IPS-20b (cell line): ENCODE data around the gene GRIP1.

Source experiments
- H3K27ac ChIP-seq: one replicate; pipeline ENCODE4 v1.5.1; 2013; ENCODE audit warnings: low read length
- H3K27me3 ChIP-seq: 2 replicates; pipeline ENCODE4 v1.6.1; 2013; ENCODE audit warnings: mild to moderate bottlenecking, low read length, inconsistent platforms; ENCODE audit not compliant: insufficient read depth
- H3K36me3 ChIP-seq: 2 replicates; pipeline ENCODE4 v1.6.1; 2013; ENCODE audit warnings: low read depth, mild to moderate bottlenecking, inconsistent platforms, low read length, moderate library complexity; ENCODE audit not compliant: insufficient read depth
- H3K4me1 ChIP-seq: 2 replicates; pipeline ENCODE4 v1.6.1; 2013; ENCODE audit warnings: mild to moderate bottlenecking, control low read depth, inconsistent platforms, low read length, moderate library complexity; ENCODE audit not compliant: insufficient read depth
- H3K4me3 ChIP-seq: 2 replicates; pipeline ENCODE4 v1.5.1; 2013; ENCODE audit warnings: mild to moderate bottlenecking, low read length, inconsistent platforms
- H3K9ac ChIP-seq: 2 replicates; pipeline ENCODE4 v1.6.1; 2013; ENCODE audit warnings: low read depth, mild to moderate bottlenecking, inconsistent platforms, low read length, moderate library complexity
- H3K9me3 ChIP-seq: 2 replicates; pipeline ENCODE4 v1.6.1; 2013; ENCODE audit warnings: mild to moderate bottlenecking, low read depth, low read length, inconsistent platforms; ENCODE audit not compliant: insufficient read depth

The GRIP1 gene

DNA sequence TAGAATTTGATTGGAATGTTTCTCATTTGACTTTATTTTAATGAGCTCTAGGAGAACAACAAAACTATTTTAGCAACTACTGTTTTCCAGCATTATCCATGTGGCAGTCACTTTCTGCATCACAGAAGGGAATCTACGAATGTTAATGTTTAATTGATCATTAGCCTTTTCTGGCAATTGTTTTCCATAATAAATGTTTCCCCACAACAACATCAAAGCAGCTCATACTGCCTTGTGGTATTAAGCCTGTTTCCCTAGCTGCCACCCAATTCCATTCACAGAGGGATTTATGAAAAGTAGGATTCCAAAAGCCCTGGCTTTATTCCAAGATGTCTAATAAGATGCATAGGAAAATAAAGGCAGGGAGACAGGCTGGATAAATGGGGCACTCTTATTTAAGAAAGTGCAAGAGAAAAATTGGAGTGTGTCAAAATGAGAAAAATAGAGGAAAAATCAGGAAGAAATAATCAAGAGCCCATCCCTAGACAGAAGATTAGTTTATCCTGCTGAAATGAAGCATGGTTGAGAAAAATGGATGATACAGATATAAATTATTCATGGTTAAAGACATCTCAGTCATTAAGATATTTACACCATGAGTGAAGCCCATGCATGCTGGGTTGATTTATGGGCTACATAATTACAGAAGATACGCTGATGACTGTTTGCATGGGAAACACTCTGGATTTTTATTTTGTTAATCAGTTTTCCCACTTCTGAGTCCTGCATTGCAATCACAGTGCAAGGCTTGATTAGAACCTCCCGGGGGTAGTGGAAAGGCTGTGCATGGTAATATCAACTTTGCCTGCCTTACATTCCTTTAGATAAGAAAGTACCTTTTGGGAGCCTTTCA is 196.3 kb downstream of the GRIP1 start:
- H3K27me3 ChIP-seq: no peaks in the 10 kb centered on the region
- H3K9me3 ChIP-seq: no peaks in the 10 kb centered on the region
- no peaks in the 10 kb centered on the region; the same call in 1 of the 2 replicates for H3K4me1 ChIP-seq
- H3K9ac ChIP-seq: no peak overlapping the region
- H3K36me3 ChIP-seq: no peaks in the 10 kb centered on the region
- no peak overlapping the region for H3K4me3 ChIP-seq
- H3K27ac ChIP-seq: no peak overlapping the region

GRCh38 chr12:66467932-66468331 is 210.9 kb downstream of the GRIP1 start:
- Histone ChIP-seq H3K27me3 (no peaks in the 10 kb centered on the region), H3K27ac (no peak overlapping the region), H3K9me3 (no peaks in the 10 kb centered on the region), H3K4me3 (no peak overlapping the region), H3K36me3 (no peaks in the 10 kb centered on the region), H3K4me1 (no peaks in the 10 kb centered on the region), H3K9ac (no peak overlapping the region)

DNA sequence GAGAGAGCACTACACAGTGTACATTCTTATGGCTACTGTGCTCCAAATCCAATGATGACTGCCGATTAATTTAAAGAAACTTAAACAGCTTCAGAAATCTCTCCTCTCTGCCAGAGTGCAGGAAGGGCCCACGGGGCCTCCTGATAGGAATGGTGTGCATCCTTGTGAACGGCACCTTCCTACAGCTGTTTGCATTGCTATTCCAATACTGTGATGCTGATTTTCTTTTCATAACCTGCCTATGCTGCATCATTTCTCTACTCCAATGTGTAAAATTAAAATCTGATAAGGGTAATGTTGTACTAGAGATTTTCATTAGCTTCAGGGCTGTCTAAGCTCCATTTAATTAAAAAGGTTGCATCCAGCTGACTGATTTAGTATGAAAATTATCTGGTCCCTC is 217.5 kb downstream of the GRIP1 start:
- Histone ChIP-seq H3K27me3 (no peaks in the 10 kb centered on the region), H3K36me3 (no peaks in the 10 kb centered on the region), H3K9me3 (no peaks in the 10 kb centered on the region), H3K4me1 (no peaks in the 10 kb centered on the region), H3K27ac (no peak overlapping the region), H3K9ac (no peak overlapping the region), H3K4me3 (no peak overlapping the region)

DNA sequence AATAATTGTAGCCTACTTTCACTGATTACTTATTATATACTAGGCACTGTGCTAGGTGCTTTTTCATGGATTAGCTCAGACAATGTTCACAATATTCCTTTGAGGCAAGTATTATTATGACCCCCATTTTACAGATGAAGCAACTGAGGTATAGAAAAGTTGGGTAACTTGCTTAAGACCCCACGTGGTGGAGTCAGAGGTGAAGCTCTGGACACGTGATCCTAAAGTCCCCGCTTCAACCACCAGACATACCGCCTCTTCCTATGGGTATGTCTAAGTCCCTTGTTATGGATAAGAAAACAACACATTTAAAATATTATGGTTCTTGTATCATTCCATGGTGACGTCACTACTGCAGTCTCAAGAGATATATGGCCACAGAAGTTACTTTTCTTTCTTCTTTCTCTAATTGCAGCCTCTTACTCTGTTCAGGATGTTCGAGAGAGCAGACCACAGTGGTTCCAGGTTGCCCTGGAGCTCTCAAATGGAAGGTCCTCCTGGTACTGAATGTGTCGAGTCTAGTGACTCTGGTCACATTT is 218.9 kb downstream of the GRIP1 start:
- Histone ChIP-seq H3K9me3 (no peaks in the 10 kb centered on the region), H3K36me3 (no peaks in the 10 kb centered on the region), H3K9ac (no peak overlapping the region), H3K27me3 (no peaks in the 10 kb centered on the region), H3K27ac (no peak overlapping the region), H3K4me3 (no peak overlapping the region), H3K4me1 (no peaks in the 10 kb centered on the region)

DNA sequence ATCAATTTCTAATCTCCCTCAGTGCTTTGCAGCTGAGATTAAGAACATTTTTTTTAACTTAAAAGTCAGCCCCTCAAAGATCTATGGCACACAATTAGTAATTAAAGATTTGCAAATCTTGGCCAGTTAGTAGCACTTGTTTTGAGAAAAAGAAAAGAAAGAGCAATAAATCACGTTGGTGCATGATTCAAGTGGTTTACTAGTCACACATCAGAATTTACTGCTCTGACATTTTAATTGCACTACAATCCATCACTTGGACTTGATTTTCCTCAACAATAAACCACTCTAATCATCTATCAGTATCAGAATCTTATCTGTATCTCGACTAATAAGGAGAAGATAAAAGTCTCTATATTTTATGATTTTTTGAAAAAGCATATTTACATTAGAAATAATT is 222.3 kb downstream of the GRIP1 start:
- Histone ChIP-seq H3K36me3 (no peaks in the 10 kb centered on the region), H3K4me1 (no peaks in the 10 kb centered on the region), H3K9me3 (no peaks in the 10 kb centered on the region), H3K4me3 (no peak overlapping the region), H3K27me3 (no peaks in the 10 kb centered on the region), H3K27ac (no peak overlapping the region), H3K9ac (no peak overlapping the region)

- H3K36me3 ChIP-seq: no peaks in the 10 kb centered on the region
- H3K27ac ChIP-seq: no peak overlapping the region
- H3K4me3 ChIP-seq: no peak overlapping the region
- H3K27me3 ChIP-seq: no peaks in the 10 kb centered on the region
- H3K9me3 ChIP-seq: no peaks in the 10 kb centered on the region
- H3K4me1 ChIP-seq: no peaks in the 10 kb centered on the region
- H3K9ac ChIP-seq: no peak overlapping the region
Measured at GRCh38 chr12:66453844-66454243, 225.0 kb downstream of the GRIP1 start.

GRCh38 chr12:66453120-66453519 is 225.8 kb downstream of the GRIP1 start:
- no peaks in the 10 kb centered on the region for H3K4me1 ChIP-seq
- no peaks in the 10 kb centered on the region for H3K9me3 ChIP-seq
- H3K9ac ChIP-seq: no peak overlapping the region
- no peak overlapping the region for H3K4me3 ChIP-seq
- H3K36me3 ChIP-seq: no peaks in the 10 kb centered on the region
- H3K27me3 ChIP-seq: no peaks in the 10 kb centered on the region
- no peak overlapping the region for H3K27ac ChIP-seq

DNA sequence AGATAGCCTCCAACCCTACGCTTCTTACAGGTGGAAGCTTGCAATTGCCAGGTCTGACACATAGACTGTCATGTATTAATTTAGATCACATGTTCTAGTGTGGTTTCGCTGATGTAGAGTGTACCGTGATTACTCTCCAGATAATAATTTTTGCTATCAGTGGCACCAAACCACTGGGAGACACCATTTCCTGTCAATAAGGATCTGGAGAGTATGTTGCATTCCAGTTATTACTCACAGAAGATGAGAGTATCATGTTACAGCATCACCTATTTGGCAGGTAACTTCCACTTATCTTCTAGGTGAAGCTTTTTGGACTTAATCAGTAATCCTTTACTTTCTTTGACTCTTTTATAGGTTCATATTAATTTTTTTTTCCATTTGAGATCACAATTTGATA is 229.3 kb downstream of the GRIP1 start:
- Histone ChIP-seq H3K9me3 (no peaks in the 10 kb centered on the region), H3K9ac (no peak overlapping the region), H3K36me3 (no peaks in the 10 kb centered on the region), H3K4me3 (no peak overlapping the region), H3K27ac (no peak overlapping the region), H3K27me3 (no peaks in the 10 kb centered on the region), H3K4me1 (peaks cover 2% of the 10 kb centered on the region; the same call in 1 of the 2 replicates)

DNA sequence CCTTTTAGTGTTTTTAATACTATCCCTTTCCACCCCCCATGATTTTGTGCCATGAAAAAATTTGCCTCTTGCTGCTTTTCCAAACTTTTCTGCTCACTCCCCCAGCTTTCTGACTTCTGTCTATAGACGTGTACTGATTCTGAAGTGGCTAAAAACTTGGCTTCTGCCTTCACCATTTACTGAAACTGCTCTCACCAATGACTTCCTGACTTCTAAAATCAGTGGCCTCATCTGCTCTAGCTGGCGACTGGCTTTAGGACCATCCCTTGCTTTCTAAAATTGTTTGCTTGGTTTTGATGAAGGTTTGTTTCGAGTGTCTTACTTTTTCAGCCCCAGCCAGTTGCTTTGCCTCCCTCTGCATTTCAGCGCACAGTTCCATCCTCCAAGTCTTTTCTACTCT is 231.2 kb downstream of the GRIP1 start:
- H3K27ac ChIP-seq: no peak overlapping the region
- H3K4me1 ChIP-seq: peaks cover 2% of the 10 kb centered on the region; the same call in 1 of the 2 replicates
- no peaks in the 10 kb centered on the region for H3K27me3 ChIP-seq
- no peak overlapping the region for H3K9ac ChIP-seq
- H3K4me3 ChIP-seq: no peak overlapping the region
- H3K36me3 ChIP-seq: no peaks in the 10 kb centered on the region
- H3K9me3 ChIP-seq: no peaks in the 10 kb centered on the region

- Histone ChIP-seq H3K27me3 (no peaks in the 10 kb centered on the region), H3K36me3 (no peaks in the 10 kb centered on the region), H3K4me3 (no peak overlapping the region)
Measured at GRCh38 chr12:66446276-66446675, 232.6 kb downstream of the GRIP1 start.

DNA sequence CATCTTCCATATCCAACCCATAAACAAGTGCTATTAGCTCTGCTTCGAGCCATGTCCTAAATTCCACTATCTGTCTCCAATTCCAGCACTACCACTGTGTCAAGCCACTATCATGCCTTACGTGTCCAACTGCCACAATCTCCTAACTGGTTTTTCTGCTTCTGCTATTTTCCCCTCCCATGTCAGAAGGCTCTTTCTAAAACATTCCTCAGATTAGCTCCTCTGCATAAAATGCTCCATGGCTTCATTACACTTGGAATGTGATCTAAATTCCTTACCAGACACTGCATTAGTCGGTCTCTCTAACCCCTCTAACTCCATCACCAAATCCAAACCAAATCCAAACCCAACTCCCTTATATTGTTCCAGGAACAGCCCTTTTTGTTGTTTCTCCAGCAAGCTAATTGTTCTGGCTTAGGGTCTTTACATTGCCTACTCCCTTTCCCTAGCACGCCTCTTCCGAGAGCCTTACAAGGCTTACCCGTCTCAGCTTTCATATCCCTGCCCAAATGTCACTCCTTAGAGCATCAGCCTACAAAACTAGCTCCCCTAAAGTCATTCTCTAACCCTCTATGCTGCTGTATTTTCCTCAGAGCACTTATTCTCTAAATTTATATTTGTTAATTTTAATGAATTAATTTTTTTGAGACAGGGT is 236.8 kb downstream of the GRIP1 start:
- no peaks in the 10 kb centered on the region for H3K27me3 ChIP-seq

More at GRCh38 chr12:66446276-66446675, 232.6 kb downstream of the GRIP1 start:
- no peak overlapping the region for H3K27ac ChIP-seq
- no peaks in the 10 kb centered on the region for H3K9me3 ChIP-seq
- H3K9ac ChIP-seq: no peak overlapping the region
- peaks cover 2% of the 10 kb centered on the region; the same call in 1 of the 2 replicates for H3K4me1 ChIP-seq

GRCh38 chr12:66438601-66439000 is 240.3 kb downstream of the GRIP1 start:
- Histone ChIP-seq H3K27me3 (no peaks in the 10 kb centered on the region), H3K9me3 (no peaks in the 10 kb centered on the region), H3K9ac (no peak overlapping the region), H3K4me1 (no peaks in the 10 kb centered on the region), H3K27ac (no peak overlapping the region), H3K36me3 (no peaks in the 10 kb centered on the region), H3K4me3 (no peak overlapping the region)

More for the DNA sequence above, 236.8 kb downstream of the GRIP1 start:
- Histone ChIP-seq H3K4me1 (peaks cover 2% of the 10 kb centered on the region; the same call in 1 of the 2 replicates), H3K27ac (no peak overlapping the region), H3K4me3 (no peak overlapping the region), H3K36me3 (no peaks in the 10 kb centered on the region), H3K9ac (no peak overlapping the region), H3K9me3 (no peaks in the 10 kb centered on the region)
